A549 (cell line): ENCODE data around the gene UTS2R. TPM values are rescaled to one million over a fixed set of nuclear protein-coding genes. Genes with fewer than 3 reads are reported as not detected.
A peak's percentile ranks its signal among the peaks of the same experiment; 100 is the strongest.

Experiments used
- ATOH8 ChIP-seq: fragments of 250-450 bp; sonication (Bioruptor Pico); IDR thresholded peaks from 2 replicates; pipeline ENCODE4 v1.5.0; 2020; ENCODE audit warnings: low read depth, mild to moderate bottlenecking, moderate library complexity
- BCL3 ChIP-seq: fragments of >200 bp; sonication (Bioruptor Twin); formaldehyde crosslinking; IDR thresholded peaks from 3 replicates; pipeline ENCODE4 v1.6.1; 2016
- BHLHE40 ChIP-seq: IDR thresholded peaks from 2 replicates; pipeline ENCODE4 v1.6.1; 2012; ENCODE audit warnings: low read depth, low read length, inconsistent platforms
- CHD2 ChIP-seq: fragments of 150-350 bp; IDR thresholded peaks from 2 replicates; pipeline ENCODE4 v1.6.1; 2014; ENCODE audit warnings: low read length; ENCODE audit not compliant: partially characterized antibody
- E2F6 ChIP-seq: IDR thresholded peaks from 2 replicates; pipeline ENCODE4 v1.6.1; 2012; ENCODE audit warnings: low read depth, borderline replicate concordance
- FOSL2 ChIP-seq, 2 experiments: fragments of 450-650 bp in 1 of 2; fragments of >200 bp in 1 of 2; sonication (Bioruptor Twin) in 1 of 2; formaldehyde crosslinking; IDR thresholded peaks; 2 replicates each; pipeline versions ENCODE4 v1.5.0 to v1.6.1; 2016 to 2020; ENCODE audit warnings: mild to moderate bottlenecking in 1 of 2, moderate library complexity in 1 of 2
- FOXS1 ChIP-seq: fragments of 250-450 bp; sonication (Bioruptor Pico); IDR thresholded peaks from 2 replicates; pipeline ENCODE4 v1.5.0; 2020; ENCODE audit warnings: mild to moderate bottlenecking, moderate library complexity
- HEYL ChIP-seq: fragments of 250-450 bp; sonication (Bioruptor Pico); IDR thresholded peaks from 2 replicates; pipeline ENCODE4 v1.8.0; 2021; ENCODE audit warnings: mild to moderate bottlenecking, moderate library complexity
- HOXB5 ChIP-seq: fragments of 250-450 bp; sonication (Bioruptor Pico); IDR thresholded peaks from 2 replicates; pipeline ENCODE4 v1.5.0; 2020; ENCODE audit warnings: mild to moderate bottlenecking, moderate library complexity
- JUNB ChIP-seq: fragments of >200 bp; sonication (Bioruptor Twin); formaldehyde crosslinking; IDR thresholded peaks from 2 replicates; pipeline ENCODE4 v1.6.1; 2016
- KDM1A ChIP-seq: fragments of 200-600 bp; sonication (generic); IDR thresholded peaks from 2 replicates; pipeline ENCODE4 v1.6.1; 2016; ENCODE audit warnings: low read depth, mild to moderate bottlenecking
- MYC ChIP-seq: IDR thresholded peaks from 2 replicates; pipeline ENCODE4 v1.6.1; 2012; ENCODE audit warnings: mild to moderate bottlenecking, inconsistent platforms, low read length, improper control_type of control experiment, borderline replicate concordance
- NPAS2 ChIP-seq: fragments of 250-450 bp; sonication (Bioruptor Pico); IDR thresholded peaks from 2 replicates; pipeline ENCODE4 v1.8.0; 2022; ENCODE audit warnings: mild to moderate bottlenecking, moderate library complexity, borderline replicate concordance
- NR3C1 ChIP-seq: fragments of >200 bp; sonication (Bioruptor Twin); formaldehyde crosslinking; IDR thresholded peaks from 3 replicates; pipeline ENCODE4 v1.6.1; 2017
- PHF8 ChIP-seq: fragments of 200-600 bp; sonication (generic); IDR thresholded peaks from 2 replicates; pipeline ENCODE4 v1.6.1; 2016; ENCODE audit warnings: low read depth, mild to moderate bottlenecking, antibody characterized with exemption, moderate library complexity, borderline replicate concordance
- REST ChIP-seq: fragments of 200-600 bp; sonication (generic); IDR thresholded peaks from 2 replicates; pipeline ENCODE4 v1.6.1; 2016; ENCODE audit warnings: antibody characterized with exemption, mild to moderate bottlenecking, moderate library complexity
- RFX5 ChIP-seq: fragments of 450-650 bp; IDR thresholded peaks from 2 replicates; pipeline ENCODE4 v1.7.1; 2014; ENCODE audit warnings: antibody characterized with exemption, mild to moderate bottlenecking, moderate library complexity
- RNF2 ChIP-seq: fragments of 200-600 bp; sonication (generic); IDR thresholded peaks from 2 replicates; pipeline ENCODE4 v1.6.1; 2016; ENCODE audit warnings: low read depth, mild to moderate bottlenecking, antibody characterized with exemption, moderate library complexity, borderline replicate concordance
- ZFP36 ChIP-seq: fragments of 450-650 bp; IDR thresholded peaks from 2 replicates; pipeline ENCODE4 v1.6.1; 2014; ENCODE audit warnings: borderline replicate concordance; ENCODE audit not compliant: partially characterized antibody
- ZNF302 ChIP-seq: fragments of 250-450 bp; sonication (Bioruptor Pico); IDR thresholded peaks from 2 replicates; pipeline ENCODE4 v1.9.0; 2021; ENCODE audit warnings: inconsistent platforms, mild to moderate bottlenecking, moderate library complexity
- polyA plus RNA-seq, 4 experiments: library from polyadenylated mRNA; depleted of rRNA in 3 of 4; stranded (reverse); fragments of >200 nt; fragmentation: RNase III in 1 of 4; extraction: RNeasy Plus Mini Kit Qiagen cat#74134 plus additional on column Dnase treatment in 1 of 4; gene quantifications; 2 replicates in 3 of 4; 3 replicates in 1 of 4; pipeline ENCODE4 v1.2.3, GENCODE V29; 2011 to 2017

Gene UTS2R
- polyA plus RNA-seq, 2 of the 4 experiments (the other 2 are of a cell fraction) = not detected

- TF ChIP-seq PHF8 (no peak), HEYL (CRISPR knock-in tag) (no peak), JUNB (no peak), E2F6 (peak; percentile 86), FOXS1 (CRISPR knock-in tag) (no peak), FOSL2 (IDR thresholded peaks at IDR 0.05) (no peak), FOSL2 (CRISPR knock-in tag; IDR thresholded peaks at IDR 0.05) (peak; percentile 47; the same call in 1 of the 2 replicates), CHD2 (no peak), MYC (no peak; the same call in 1 of the 2 replicates), ATOH8 (CRISPR knock-in tag) (no peak), ZFP36 (no peak), BCL3 (no peak), REST (no peak), ZNF302 (CRISPR knock-in tag) (no peak), RFX5 (no peak), RNF2 (no peak), BHLHE40 (no peak), KDM1A (no peak), NR3C1 (no peak), HOXB5 (CRISPR knock-in tag) (no peak), NPAS2 (CRISPR knock-in tag) (0 out of 2 replicates have a peak, but pooled peaks have one; percentile 31)
- TF ChIP-seq, all 56 proteins: peak for 8
These were observed 12.9 kb upstream of the UTS2R start, which contains the start of gene TEX19 (continued) for GRCh38 chr17:82358465-82359350.
